ENCODE results near the gene ANKEF1. TPM values are rescaled to one million over a fixed set of nuclear protein-coding genes. Genes with fewer than 3 reads are reported as not detected.

Gene ANKEF1
- total and polyA plus RNA-seq, 7 donors, result 0.52 to 2.7 (median 1.3) TPM

GRCh38 chr20:10076126-10077080, 41.6 kb downstream of the ANKEF1 start:
- no peak for TF ChIP-seq CTCF (IDR thresholded peaks at IDR 0.05)
- H3K36me3 ChIP-seq (ENCODE audit: insufficient read depth in 1 of 2, low read depth in 1 of 2), result no peaks in the 10 kb centered on the region
- no peaks in the 10 kb centered on the region for H3K9me3 ChIP-seq
- WGBS, 3 donors, result 73 to 74% (median 74%) methylated on average over 5 of the region's 5 CpGs
- ATAC-seq (no peak), DNase-seq (no peak)
- intact Hi-C loops (cut with DNase I), result no loop called here
- H3K4me1 ChIP-seq, result no peaks in the 10 kb centered on the region
- H3K27me3 ChIP-seq (ENCODE audit: insufficient read depth in 3 of 3, low read length in 2 of 3), result no peaks in the 10 kb centered on the region
- H3K4me3 ChIP-seq, result no peak overlapping the region
- no peak overlapping the region for H3K27ac ChIP-seq

- DNase-seq, result no peak
- Histone ChIP-seq H3K36me3 (ENCODE audit: insufficient read depth in 1 of 2, low read depth in 1 of 2) (no peaks in the 10 kb centered on the region), H3K27me3 (ENCODE audit: insufficient read depth in 3 of 3, low read length in 2 of 3) (no peaks in the 10 kb centered on the region), H3K9me3 (no peaks in the 10 kb centered on the region), H3K27ac (no peak overlapping the region), H3K4me1 (no peaks in the 10 kb centered on the region), H3K4me3 (no peak overlapping the region)
- 28 to 41% (median 40%) methylated on average over 4 of the region's 4 CpGs for WGBS, 3 donors
- no peak for TF ChIP-seq CTCF (IDR thresholded peaks at IDR 0.05)
- intact Hi-C loops (cut with DNase I), result no loop called here
- no peak for ATAC-seq
Observed at GRCh38 chr20:10077081-10077471, 42.3 kb downstream of the ANKEF1 start.

GRCh38 chr20:10077886-10078285, 43.1 kb downstream of the ANKEF1 start:
- Histone ChIP-seq H3K27me3 (ENCODE audit: insufficient read depth in 3 of 3, low read length in 2 of 3) (no peaks in the 10 kb centered on the region), H3K9me3 (no peaks in the 10 kb centered on the region), H3K4me1 (no peaks in the 10 kb centered on the region), H3K27ac (no peak overlapping the region), H3K36me3 (ENCODE audit: insufficient read depth in 1 of 2, low read depth in 1 of 2) (no peaks in the 10 kb centered on the region), H3K4me3 (no peak overlapping the region)
- TF ChIP-seq CTCF (IDR thresholded peaks at IDR 0.05), result no peak
- no peak for ATAC-seq
- intact Hi-C loops (cut with DNase I), result no loop called here
- DNase-seq, result no peak
- WGBS, 3 donors, result 57 to 66% (median 64%) methylated on average over 2 of the region's 2 CpGs

GRCh38 chr20:10078403-10078802, 43.6 kb downstream of the ANKEF1 start:
- ATAC-seq (no peak), DNase-seq (no peak)
- 79 to 84% (median 83%) methylated on average over 3 of the region's 3 CpGs for WGBS, 3 donors
- intact Hi-C loops (cut with DNase I), result no loop called here
- no peak for TF ChIP-seq CTCF (IDR thresholded peaks at IDR 0.05)
- Histone ChIP-seq H3K9me3 (no peaks in the 10 kb centered on the region), H3K36me3 (ENCODE audit: insufficient read depth in 1 of 2, low read depth in 1 of 2) (no peaks in the 10 kb centered on the region), H3K4me1 (no peaks in the 10 kb centered on the region), H3K27me3 (ENCODE audit: insufficient read depth in 3 of 3, low read length in 2 of 3) (no peaks in the 10 kb centered on the region), H3K27ac (no peak overlapping the region), H3K4me3 (no peak overlapping the region)

Data from psoas muscle (tissue), 8 donors.